Tibial artery (tissue), 4 donors: Measurements from ENCODE around the gene IQCC.

Experiments
- DNase-seq, 2 donors: peaks; one replicate each; pipeline ENCODE4 v3.0.0-alpha.2; 2019
- H3K27ac ChIP-seq, 2 donors: fragments of 200-600 bp; sonication (generic) in 1 of 2; 1 replicate in 1 of 2; 2 replicates in 1 of 2; pipeline ENCODE4 v1.5.1; 2018 to 2019; ENCODE audit warnings: mild to moderate bottlenecking in 1 of 2
- H3K27me3 ChIP-seq, 2 donors: fragments of 200-600 bp; sonication (generic) in 1 of 2; one replicate each; pipeline versions ENCODE4 v1.5.1 to v1.6.0; 2016 to 2019
- H3K36me3 ChIP-seq, 3 donors: fragments of 200-600 bp; sonication (generic) in 2 of 3; one replicate each; pipeline ENCODE4 v1.5.1; 2016 to 2019; ENCODE audit warnings: mild to moderate bottlenecking in 2 of 3
- H3K4me1 ChIP-seq, 4 donors: fragments of 200-600 bp; sonication (generic) in 2 of 4; 1 replicate in 3 of 4; 2 replicates in 1 of 4; pipeline ENCODE4 v1.5.1; 2016 to 2019
- H3K4me3 ChIP-seq, 2 donors: fragments of 200-600 bp; sonication (generic) in 1 of 2; 1 replicate in 1 of 2; 2 replicates in 1 of 2; pipeline ENCODE4 v1.5.1; 2018 to 2019; ENCODE audit warnings: mild to moderate bottlenecking in 2 of 2
- H3K9me3 ChIP-seq, 3 donors: fragments of 200-600 bp; sonication (generic) in 1 of 3; one replicate each; pipeline ENCODE4 v1.5.1; 2016 to 2019
- intact Hi-C: fragments of 100-400 bp; cut with DNase I; formaldehyde crosslinking; loops from one replicate; pipeline ENCODE4 v1.15.0; 2023; ENCODE audit warnings: low total_unique reads
- TF ChIP-seq, protein P1 (sequence below), 2 experiments: fragments of 200-600 bp in 1 of 2; fragments of 450-650 bp in 1 of 2; IDR thresholded peaks; one replicate each; pipeline ENCODE4 v1.5.1; 2017 to 2019; ENCODE audit warnings: antibody characterized with exemption in 2 of 2, mild to moderate bottlenecking in 1 of 2, moderate library complexity in 1 of 2

IQCC gene

DNA sequence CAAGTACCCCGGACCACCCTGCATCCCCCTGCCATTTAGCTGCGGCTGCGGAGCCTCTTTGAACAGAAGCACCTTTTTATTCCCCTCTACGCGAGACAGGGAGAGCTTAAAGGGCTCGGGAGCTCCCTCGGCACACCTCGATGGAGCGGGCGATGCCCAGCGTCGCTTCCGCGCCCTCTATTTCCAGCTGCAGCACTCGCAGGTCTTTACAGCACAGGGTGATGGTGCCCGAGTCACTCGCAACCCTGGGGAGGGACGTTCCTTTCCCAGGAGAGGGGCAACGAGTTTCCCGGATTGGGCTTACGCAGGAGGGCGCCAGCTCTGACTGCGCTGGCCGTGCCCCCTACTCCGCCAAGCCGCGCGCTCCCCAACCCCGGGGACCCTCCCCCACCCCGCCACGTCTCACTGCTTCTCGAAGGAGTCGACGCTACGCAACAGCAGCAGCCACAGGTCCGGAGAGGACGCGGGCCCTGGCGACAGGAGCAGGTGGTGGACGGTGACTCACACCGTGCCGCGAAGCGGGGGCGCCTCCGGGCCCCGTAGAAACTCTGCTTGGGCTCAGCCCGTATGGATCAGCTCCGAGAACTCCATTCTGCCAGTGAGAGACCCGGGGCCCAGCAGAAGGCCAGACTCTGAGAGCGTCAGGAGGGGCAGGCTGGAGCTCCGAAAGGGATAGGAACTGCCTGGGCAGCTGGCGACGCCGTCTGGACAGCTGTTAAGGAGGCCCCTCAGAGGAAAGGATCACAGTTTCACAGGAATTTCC is 35.7 kb downstream of the IQCC start:
- intact Hi-C loops, result loop anchor here (5.0 kb wide), 1 partner anchor 34 kb away; the partner anchor contains the start of genes DCDC2B and IQCC
- H3K27ac ChIP-seq, result peak overlapping the region; percentile 77 to 87
- no peaks in the 10 kb centered on the region for H3K9me3 ChIP-seq
- peaks cover 0 to 22% (median 19%) of the 10 kb centered on the region in 4 donors for H3K4me1 ChIP-seq
- TF ChIP-seq, protein P1, sequence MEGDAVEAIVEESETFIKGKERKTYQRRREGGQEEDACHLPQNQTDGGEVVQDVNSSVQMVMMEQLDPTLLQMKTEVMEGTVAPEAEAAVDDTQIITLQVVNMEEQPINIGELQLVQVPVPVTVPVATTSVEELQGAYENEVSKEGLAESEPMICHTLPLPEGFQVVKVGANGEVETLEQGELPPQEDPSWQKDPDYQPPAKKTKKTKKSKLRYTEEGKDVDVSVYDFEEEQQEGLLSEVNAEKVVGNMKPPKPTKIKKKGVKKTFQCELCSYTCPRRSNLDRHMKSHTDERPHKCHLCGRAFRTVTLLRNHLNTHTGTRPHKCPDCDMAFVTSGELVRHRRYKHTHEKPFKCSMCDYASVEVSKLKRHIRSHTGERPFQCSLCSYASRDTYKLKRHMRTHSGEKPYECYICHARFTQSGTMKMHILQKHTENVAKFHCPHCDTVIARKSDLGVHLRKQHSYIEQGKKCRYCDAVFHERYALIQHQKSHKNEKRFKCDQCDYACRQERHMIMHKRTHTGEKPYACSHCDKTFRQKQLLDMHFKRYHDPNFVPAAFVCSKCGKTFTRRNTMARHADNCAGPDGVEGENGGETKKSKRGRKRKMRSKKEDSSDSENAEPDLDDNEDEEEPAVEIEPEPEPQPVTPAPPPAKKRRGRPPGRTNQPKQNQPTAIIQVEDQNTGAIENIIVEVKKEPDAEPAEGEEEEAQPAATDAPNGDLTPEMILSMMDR (IDR thresholded peaks at IDR 0.05), result no peak
- DNase-seq, result peak; percentile 55 to 85
- H3K27me3 ChIP-seq, result no peaks in the 10 kb centered on the region
- no peaks in the 10 kb centered on the region for H3K36me3 ChIP-seq
- H3K4me3 ChIP-seq, result peak overlapping the region; percentile 60 to 61

DNA sequence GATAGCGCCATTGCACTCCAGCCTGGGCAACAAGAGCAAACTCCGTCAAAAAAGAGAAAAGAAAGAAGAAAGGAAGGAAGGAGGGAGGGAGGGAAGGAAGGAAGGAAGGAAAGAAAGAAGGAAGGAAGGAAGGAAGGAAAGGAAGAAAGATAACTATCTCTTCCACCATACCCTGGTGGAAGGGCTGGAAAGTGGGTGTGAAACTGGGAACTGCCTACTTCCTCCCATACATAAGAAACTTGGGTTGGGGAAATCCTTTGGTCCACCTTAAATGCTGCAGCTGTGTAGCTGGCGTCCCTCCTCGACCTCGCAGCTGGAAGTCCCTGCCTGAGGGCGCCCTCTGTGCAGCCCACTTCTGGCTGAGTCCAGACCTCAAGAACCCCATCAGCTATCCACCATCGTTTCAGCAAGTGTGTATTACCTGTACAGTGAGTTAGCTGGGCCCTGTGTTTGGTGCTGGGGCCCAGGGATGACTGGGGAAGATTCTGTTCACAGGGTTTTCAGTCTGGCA is 36.9 kb downstream of the IQCC start:
- Histone ChIP-seq H3K4me1 (peaks cover 0 to 34% (median 28%) of the 10 kb centered on the region in 4 donors), H3K27ac (peak overlapping the region in 1 of 2 donors; percentile 77), H3K4me3 (no peak overlapping the region), H3K27me3 (no peaks in the 10 kb centered on the region), H3K36me3 (no peaks in the 10 kb centered on the region), H3K9me3 (no peaks in the 10 kb centered on the region)
- intact Hi-C loops, result loop anchor here (5.0 kb wide), 1 partner anchor 35 kb away; the partner anchor contains the start of genes DCDC2B and IQCC
- TF ChIP-seq, protein P1 (IDR thresholded peaks at IDR 0.05), result no peak
- DNase-seq, result peak in 1 of 2 donors; percentile 31

- intact Hi-C loops, result no loop called here
- H3K27ac ChIP-seq, result peak within 1 kb of the TSS; percentile 6 to 31
- H3K4me1 ChIP-seq, result peaks cover 0 to 32% (median 21%) of the 10 kb centered on the region in 4 donors
- no peaks in the 10 kb centered on the region for H3K9me3 ChIP-seq
- no peaks in the 10 kb centered on the region for H3K27me3 ChIP-seq
- peak; percentile 53 to 74 for DNase-seq
- H3K36me3 ChIP-seq, result no peaks in the 10 kb centered on the region
- TF ChIP-seq, protein P1 (IDR thresholded peaks at IDR 0.05), result no peak
- H3K4me3 ChIP-seq, result no peak within 1 kb of the TSS
These were observed 41.4 kb downstream of the IQCC start, which contains the start of gene FAM167B for GRCh38 chr1:32246888-32247273. Gene FAM167B, plus strand, starts transcription at chr1:32247222. Its CDS starts 200 bp downstream, at chr1:32247422.

DNA sequence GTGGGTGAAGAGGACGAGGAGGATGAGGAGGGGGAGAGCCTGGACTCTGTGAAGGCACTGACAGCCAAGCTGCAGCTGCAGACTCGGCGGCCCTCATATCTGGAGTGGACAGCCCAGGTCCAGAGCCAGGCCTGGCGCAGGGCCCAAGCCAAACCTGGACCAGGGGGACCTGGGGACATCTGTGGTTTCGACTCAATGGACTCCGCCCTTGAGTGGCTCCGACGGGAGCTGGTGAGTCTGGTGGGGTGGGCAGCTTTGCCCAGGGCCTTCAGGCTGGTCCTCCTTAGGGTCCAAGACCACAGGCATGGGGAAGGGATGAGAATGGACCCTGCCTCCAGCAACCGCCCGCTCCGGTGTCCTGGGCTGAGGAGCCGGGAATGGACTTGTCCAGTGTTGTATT is 42.0 kb downstream of the IQCC start:
- H3K27ac ChIP-seq, result peak overlapping the region; percentile 6 to 31
- intact Hi-C loops, result no loop called here
- no peak for DNase-seq
- TF ChIP-seq, protein P1 (IDR thresholded peaks at IDR 0.05), result no peak
- H3K4me1 ChIP-seq, result peaks cover 0 to 29% (median 19%) of the 10 kb centered on the region in 4 donors
- H3K27me3 ChIP-seq, result no peaks in the 10 kb centered on the region
- no peak overlapping the region for H3K4me3 ChIP-seq
- H3K9me3 ChIP-seq, result no peaks in the 10 kb centered on the region
- no peaks in the 10 kb centered on the region for H3K36me3 ChIP-seq

- Histone ChIP-seq H3K36me3 (no peaks in the 10 kb centered on the region), H3K27ac (no peak overlapping the region), H3K4me3 (no peak overlapping the region), H3K4me1 (peaks cover 0 to 27% (median 18%) of the 10 kb centered on the region in 4 donors), H3K27me3 (no peaks in the 10 kb centered on the region), H3K9me3 (no peaks in the 10 kb centered on the region)
- peak; percentile 89 to 90 for DNase-seq
- TF ChIP-seq, protein P1 (IDR thresholded peaks at IDR 0.05), result peak; percentile 67 to 81
- intact Hi-C loops, result no loop called here
These were observed 42.8 kb downstream of the IQCC start for GRCh38 chr1:32247983-32248889.
